Transverse colon (tissue), 4 donors: ENCODE measurements around the gene WNT9A.

Source experiments
- CTCF ChIP-seq, 5 experiments: fragments of 200-600 bp in 3 of 5; fragments of 450-650 bp in 2 of 5; sonication (generic) in 3 of 5; IDR thresholded peaks; 1 replicate in 2 of 5; 2 replicates in 3 of 5; pipeline ENCODE4 v1.5.1; 2016 to 2017; ENCODE audit warnings: antibody characterized with exemption in 5 of 5, inconsistent platforms in 3 of 5, mild to moderate bottlenecking in 2 of 5, moderate library complexity in 1 of 5
- EP300 ChIP-seq: sonication (generic); formaldehyde crosslinking; IDR thresholded peaks from one replicate; pipeline ENCODE4 v1.6.1; 2017; ENCODE audit warnings: antibody characterized with exemption, low read depth
- POLR2A ChIP-seq: fragments of 450-650 bp; IDR thresholded peaks from one replicate; pipeline ENCODE4 v1.6.1; 2016; ENCODE audit warnings: antibody characterized with exemption, mild to moderate bottlenecking, moderate library complexity
- POLR2AphosphoS5 ChIP-seq, 3 donors: sonication (generic); formaldehyde crosslinking; IDR thresholded peaks; one replicate each; pipeline ENCODE4 v1.6.1; 2016; ENCODE audit warnings: antibody characterized with exemption in 3 of 3

- TF ChIP-seq POLR2AphosphoS5 (IDR thresholded peaks at IDR 0.05) (no peak), POLR2A (no peak), CTCF (IDR thresholded peaks at IDR 0.05) (no peak), EP300 (no peak)
Measured at GRCh38 chr1:227949954-227950734, 2.4 kb upstream of the WNT9A start.
